ENCODE data around the gene OXA1L.

DNA sequence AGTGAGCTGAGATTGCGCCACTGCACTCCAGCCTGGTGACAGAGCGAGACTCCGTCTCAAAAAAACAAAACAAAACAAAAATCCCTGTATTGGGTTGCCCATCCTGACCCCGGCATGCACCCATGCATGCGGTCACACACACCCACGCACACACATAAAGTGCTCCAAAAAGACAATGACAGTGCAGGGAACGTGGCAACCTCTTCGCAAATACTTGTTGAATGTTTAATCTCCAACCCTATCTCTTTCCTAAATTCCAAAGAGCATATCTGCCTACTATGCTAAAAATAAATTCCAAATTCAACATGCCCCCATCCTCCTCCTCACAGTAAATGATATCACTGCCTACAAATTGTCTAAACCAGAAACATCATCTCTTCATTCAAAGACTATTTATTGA, 35.2 kb downstream of the OXA1L start:
- TF ChIP-seq CTCF (conservative IDR thresholded peaks at IDR 0.05; ENCODE audit: low read depth, low read length) (no peak), EZH2 (IDR thresholded peaks at IDR 0.05; ENCODE audit: low read length, unreplicated experiment) (no peak)

Data from PC-3 (cell line).